ENCODE measurements around the gene IFNAR1. TPM values are rescaled to one million over a fixed set of nuclear protein-coding genes. Genes with fewer than 3 reads are reported as not detected.

The IFNAR1 gene
- polyA plus RNA-seq, 1 experiment = 11.4 TPM

DNA sequence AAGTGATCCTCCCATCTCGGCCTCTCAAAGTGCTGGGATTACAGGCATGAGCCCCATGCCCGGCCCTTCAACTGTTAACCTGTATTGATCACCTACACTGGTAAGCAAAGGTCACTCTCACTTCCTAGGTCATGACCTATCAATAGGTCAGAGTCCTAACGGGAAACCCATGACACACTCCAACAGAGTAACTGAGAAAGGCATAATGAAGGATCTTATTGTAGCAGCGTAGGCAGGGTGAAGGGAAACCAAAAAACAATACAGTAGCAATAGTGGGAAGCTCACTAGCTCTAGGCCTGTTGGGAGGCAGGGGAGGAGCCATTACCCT is 19.5 kb upstream of the IFNAR1 start:
- TF ChIP-seq CTCF (IDR thresholded peaks at IDR 0.05; ENCODE audit: insufficient read depth, low read depth, low read length) = no peak
- ChIA-PET CTCF (no interaction called here), POLR2A (no interaction called here)
- no peak overlapping the region for H3K4me3 ChIP-seq (ENCODE audit: low read depth, low read length)
- no peaks in the 10 kb centered on the region for H3K27me3 ChIP-seq (ENCODE audit: control insufficient read depth, insufficient read depth, low read length)
- no peaks in the 10 kb centered on the region for H3K36me3 ChIP-seq (ENCODE audit: control insufficient read depth, insufficient read depth, low read length)
- DNase-seq (ENCODE audit: low read depth) = no peak

- ChIA-PET POLR2A (no interaction called here), CTCF (no interaction called here)
- no peak for TF ChIP-seq CTCF (IDR thresholded peaks at IDR 0.05; ENCODE audit: insufficient read depth, low read depth, low read length)
- H3K4me3 ChIP-seq (ENCODE audit: low read depth, low read length) = no peak overlapping the region
- no peak for DNase-seq (ENCODE audit: low read depth)
- H3K27me3 ChIP-seq (ENCODE audit: control insufficient read depth, insufficient read depth, low read length) = no peaks in the 10 kb centered on the region
- H3K36me3 ChIP-seq (ENCODE audit: control insufficient read depth, insufficient read depth, low read length) = no peaks in the 10 kb centered on the region
Measured at GRCh38 chr21:33305938-33306337, 18.8 kb upstream of the IFNAR1 start.

GRCh38 chr21:33308586-33309490 is 15.9 kb upstream of the IFNAR1 start:
- H3K36me3 ChIP-seq (ENCODE audit: control insufficient read depth, insufficient read depth, low read length) = no peaks in the 10 kb centered on the region
- TF ChIP-seq CTCF (IDR thresholded peaks at IDR 0.05; ENCODE audit: insufficient read depth, low read depth, low read length) = no peak
- ChIA-PET POLR2A (interaction anchor here (0.6 kb wide), 1 partner anchor 1001 kb away, joined by 7 read pairs; no protein-coding TSS in a partner anchor), CTCF (interaction anchor here (1.1 kb wide), 1 partner anchor 9 kb away, joined by 3 read pairs; no protein-coding TSS in a partner anchor)
- no peaks in the 10 kb centered on the region; the same call in none of the 2 replicates for H3K27me3 ChIP-seq (ENCODE audit: control insufficient read depth, insufficient read depth, low read length)
- no peak overlapping the region for H3K4me3 ChIP-seq (ENCODE audit: low read depth, low read length)
- no peak for DNase-seq (ENCODE audit: low read depth)

- DNase-seq (ENCODE audit: low read depth) = no peak
- Histone ChIP-seq H3K36me3 (ENCODE audit: control insufficient read depth, insufficient read depth, low read length) (no peaks in the 10 kb centered on the region), H3K27me3 (ENCODE audit: control insufficient read depth, insufficient read depth, low read length) (no peaks in the 10 kb centered on the region; the same call in none of the 2 replicates), H3K4me3 (ENCODE audit: low read depth, low read length) (no peak overlapping the region)
- TF ChIP-seq CTCF (IDR thresholded peaks at IDR 0.05; ENCODE audit: insufficient read depth, low read depth, low read length) = no peak
- ChIA-PET POLR2A (interaction anchor here (0.6 kb wide), 1 partner anchor 1002 kb away, joined by 7 read pairs; no protein-coding TSS in a partner anchor), CTCF (no interaction called here)
Measured at GRCh38 chr21:33309778-33310177, 15.0 kb upstream of the IFNAR1 start.

- TF ChIP-seq CTCF (IDR thresholded peaks at IDR 0.05; ENCODE audit: insufficient read depth, low read depth, low read length) = no peak
- CTCF ChIA-PET = interaction anchor here (1.5 kb wide), 1 partner anchor 12 kb away, joined by 6 read pairs; no protein-coding TSS in a partner anchor
- POLR2A ChIA-PET = no interaction called here
- Histone ChIP-seq H3K27me3 (ENCODE audit: control insufficient read depth, insufficient read depth, low read length) (peaks cover 5% of the 10 kb centered on the region), H3K4me3 (ENCODE audit: low read depth, low read length) (no peak overlapping the region), H3K36me3 (ENCODE audit: control insufficient read depth, insufficient read depth, low read length) (no peaks in the 10 kb centered on the region)
- DNase-seq (ENCODE audit: low read depth) = no peak
Measured at GRCh38 chr21:33312121-33312520, 12.6 kb upstream of the IFNAR1 start.
